Stimulated activated naive CD8-positive, alpha-beta T cell treated with anti-CD3 and anti-CD28 coated beads, Interleukin-15, Interleukin-2, amounts not matched to agents 100 ng/mL and 50 ng/mL, for 24 hours (primary cell): ENCODE results near the gene HINT3.
"Not testable (repeated sequence)": the region's sequence is repeated elsewhere in the genome, so short reads cannot be mapped to it uniquely, and the experiment has no call there.

Source experiments
- H3K27ac Mint-ChIP-seq: one replicate; pipeline ENCODE4 v1.8.0; 2021; ENCODE audit warnings: mild to moderate bottlenecking, mixed read lengths
- H3K27me3 Mint-ChIP-seq: one replicate; pipeline ENCODE4 v1.8.0; 2021; ENCODE audit warnings: mixed read lengths
- H3K36me3 Mint-ChIP-seq: one replicate; pipeline ENCODE4 v1.8.0; 2021; ENCODE audit warnings: low read depth, mixed read lengths
- H3K4me1 Mint-ChIP-seq: one replicate; pipeline ENCODE4 v1.8.0; 2021; ENCODE audit warnings: low read depth, mixed read lengths
- H3K4me3 Mint-ChIP-seq: one replicate; pipeline ENCODE4 v1.8.0; 2021; ENCODE audit warnings: mild to moderate bottlenecking, mixed read lengths
- H3K9me3 Mint-ChIP-seq: one replicate; pipeline ENCODE4 v1.8.0; 2021; ENCODE audit warnings: mixed read lengths

The HINT3 gene

GRCh38 chr6:125956506-125957390 lies at the start of gene HINT3:
HINT3 (plus strand) TSS chr6:125956770; CDS start chr6:125956978, 208 bp downstream.
- Mint-ChIP-seq H3K4me1 (peaks cover 6% of the 10 kb centered on the region), H3K36me3 (no peaks in the 10 kb centered on the region), H3K27me3 (peaks cover 4% of the 10 kb centered on the region), H3K9me3 (no peaks in the 10 kb centered on the region), H3K4me3 (no peak within 1 kb of the TSS), H3K27ac (peak within 1 kb of the TSS; percentile 84)

- Mint-ChIP-seq H3K27ac (peak overlapping the region; percentile 26), H3K4me1 (peaks cover 28% of the 10 kb centered on the region), H3K4me3 (no peak overlapping the region), H3K36me3 (peaks cover 39% of the 10 kb centered on the region), H3K9me3 (no peaks in the 10 kb centered on the region), H3K27me3 (no peaks in the 10 kb centered on the region)
These were observed 46.0 kb upstream of the HINT3 start for GRCh38 chr6:125910527-125910926.

GRCh38 chr6:125911051-125911451 lies 45.5 kb upstream of the HINT3 start:
- H3K27ac Mint-ChIP-seq, H3K9me3 Mint-ChIP-seq, H3K27me3 Mint-ChIP-seq, H3K4me3 Mint-ChIP-seq: not testable (repeated sequence)
- H3K4me1 Mint-ChIP-seq: peaks cover 26% of the 10 kb centered on the region
- peaks cover 42% of the 10 kb centered on the region for H3K36me3 Mint-ChIP-seq

- peaks cover 21% of the 10 kb centered on the region for H3K4me1 Mint-ChIP-seq
- H3K4me3 Mint-ChIP-seq, H3K9me3 Mint-ChIP-seq, H3K27me3 Mint-ChIP-seq, H3K27ac Mint-ChIP-seq: not testable (repeated sequence)
- H3K36me3 Mint-ChIP-seq: peaks cover 56% of the 10 kb centered on the region
These were observed 44.1 kb upstream of the HINT3 start for GRCh38 chr6:125912430-125912829.

- no peaks in the 10 kb centered on the region for H3K27me3 Mint-ChIP-seq
- no peak overlapping the region for H3K4me3 Mint-ChIP-seq
- H3K27ac Mint-ChIP-seq: no peak overlapping the region
- no peaks in the 10 kb centered on the region for H3K9me3 Mint-ChIP-seq
- peaks cover 58% of the 10 kb centered on the region for H3K36me3 Mint-ChIP-seq
- peaks cover 28% of the 10 kb centered on the region for H3K4me1 Mint-ChIP-seq
These were observed 43.4 kb upstream of the HINT3 start for GRCh38 chr6:125913145-125913544.

GRCh38 chr6:125913864-125914351 lies 42.7 kb upstream of the HINT3 start:
- H3K4me1 Mint-ChIP-seq: peaks cover 35% of the 10 kb centered on the region
- no peak overlapping the region for H3K4me3 Mint-ChIP-seq
- H3K36me3 Mint-ChIP-seq: peaks cover 57% of the 10 kb centered on the region
- H3K9me3 Mint-ChIP-seq: no peaks in the 10 kb centered on the region
- no peak overlapping the region for H3K27ac Mint-ChIP-seq
- no peaks in the 10 kb centered on the region for H3K27me3 Mint-ChIP-seq

GRCh38 chr6:125918230-125918629 lies 38.3 kb upstream of the HINT3 start:
- peaks cover 78% of the 10 kb centered on the region for H3K36me3 Mint-ChIP-seq

GRCh38 chr6:125918681-125919566 lies 37.6 kb upstream of the HINT3 start:
- peak overlapping the region; percentile 96 for H3K27ac Mint-ChIP-seq
- no peaks in the 10 kb centered on the region for H3K27me3 Mint-ChIP-seq
- H3K36me3 Mint-ChIP-seq: peaks cover 81% of the 10 kb centered on the region
- H3K4me1 Mint-ChIP-seq: peaks cover 43% of the 10 kb centered on the region
- no peaks in the 10 kb centered on the region for H3K9me3 Mint-ChIP-seq
- H3K4me3 Mint-ChIP-seq: peak overlapping the region; percentile 92

More at GRCh38 chr6:125918230-125918629, 38.3 kb upstream of the HINT3 start:
- peak overlapping the region; percentile 96 for H3K27ac Mint-ChIP-seq
- no peaks in the 10 kb centered on the region for H3K27me3 Mint-ChIP-seq
- H3K4me3 Mint-ChIP-seq: peak overlapping the region; percentile 92
- H3K4me1 Mint-ChIP-seq: peaks cover 36% of the 10 kb centered on the region
- no peaks in the 10 kb centered on the region for H3K9me3 Mint-ChIP-seq

- H3K4me1 Mint-ChIP-seq: peaks cover 44% of the 10 kb centered on the region
These were observed 37.0 kb upstream of the HINT3 start for GRCh38 chr6:125919618-125920017.

GRCh38 chr6:125922322-125922860 lies 34.2 kb upstream of the HINT3 start:
- Mint-ChIP-seq H3K36me3 (peaks cover 83% of the 10 kb centered on the region), H3K4me1 (peaks cover 49% of the 10 kb centered on the region), H3K9me3 (no peaks in the 10 kb centered on the region), H3K4me3 (no peak overlapping the region), H3K27ac (no peak overlapping the region), H3K27me3 (no peaks in the 10 kb centered on the region)

More at GRCh38 chr6:125919618-125920017, 37.0 kb upstream of the HINT3 start:
- Mint-ChIP-seq H3K27ac (peak overlapping the region; percentile 96), H3K9me3 (no peaks in the 10 kb centered on the region), H3K4me3 (peak overlapping the region; percentile 92), H3K27me3 (no peaks in the 10 kb centered on the region), H3K36me3 (peaks cover 88% of the 10 kb centered on the region)

- peaks cover 83% of the 10 kb centered on the region for H3K36me3 Mint-ChIP-seq
- H3K9me3 Mint-ChIP-seq: no peaks in the 10 kb centered on the region
- no peaks in the 10 kb centered on the region for H3K27me3 Mint-ChIP-seq
- peaks cover 39% of the 10 kb centered on the region for H3K4me1 Mint-ChIP-seq
- H3K4me3 Mint-ChIP-seq: no peak overlapping the region
- no peak overlapping the region for H3K27ac Mint-ChIP-seq
These were observed 33.1 kb upstream of the HINT3 start for GRCh38 chr6:125923366-125923877.

- H3K4me1 Mint-ChIP-seq: peaks cover 32% of the 10 kb centered on the region
- H3K36me3 Mint-ChIP-seq: peaks cover 85% of the 10 kb centered on the region
- no peak overlapping the region for H3K27ac Mint-ChIP-seq
- no peak overlapping the region for H3K4me3 Mint-ChIP-seq
- no peaks in the 10 kb centered on the region for H3K27me3 Mint-ChIP-seq
- no peaks in the 10 kb centered on the region for H3K9me3 Mint-ChIP-seq
These were observed 32.4 kb upstream of the HINT3 start for GRCh38 chr6:125924169-125924568.

GRCh38 chr6:125924697-125925358 lies 31.7 kb upstream of the HINT3 start:
- Mint-ChIP-seq H3K27me3 (no peaks in the 10 kb centered on the region), H3K4me1 (peaks cover 27% of the 10 kb centered on the region), H3K36me3 (peaks cover 82% of the 10 kb centered on the region), H3K9me3 (no peaks in the 10 kb centered on the region), H3K27ac (no peak overlapping the region), H3K4me3 (no peak overlapping the region)

- H3K4me3 Mint-ChIP-seq: no peak overlapping the region
- no peaks in the 10 kb centered on the region for H3K9me3 Mint-ChIP-seq
- H3K36me3 Mint-ChIP-seq: peaks cover 80% of the 10 kb centered on the region
- no peaks in the 10 kb centered on the region for H3K27me3 Mint-ChIP-seq
- H3K4me1 Mint-ChIP-seq: peaks cover 23% of the 10 kb centered on the region
- no peak overlapping the region for H3K27ac Mint-ChIP-seq
These were observed 29.9 kb upstream of the HINT3 start for GRCh38 chr6:125926711-125927110.
